NCI-H1417 treated with DMSO at 0.1 percent for 48 hours (cell line): ENCODE results near the gene PGGHG.

Experiments
- DNase-seq: peaks from one replicate; lab custom pipeline; 2025; lab: John Stamatoyannopoulos, UW

The PGGHG gene

GRCh38 chr11:269146-269890 lies 19.6 kb upstream of the PGGHG start:
- DNase-seq, result no peak

- DNase-seq, result no peak
These were observed 18.2 kb upstream of the PGGHG start for GRCh38 chr11:270451-271318.

GRCh38 chr11:271319-271715 lies 17.6 kb upstream of the PGGHG start:
- no peak for DNase-seq

- no peak for DNase-seq
These were observed 16.6 kb upstream of the PGGHG start for GRCh38 chr11:272195-272930.

- DNase-seq, result no peak
These were observed 16.1 kb upstream of the PGGHG start for GRCh38 chr11:272931-273198.

GRCh38 chr11:276219-276618 lies 12.7 kb upstream of the PGGHG start:
- no peak for DNase-seq

- no peak for DNase-seq
These were observed 10.7 kb upstream of the PGGHG start, which contains the start of gene NLRP6 for GRCh38 chr11:278001-278951. Gene NLRP6, plus strand, starts transcription at chr11:278407. Its CDS starts 163 bp downstream, at chr11:278570.

- no peak for DNase-seq
These were observed 9.6 kb upstream of the PGGHG start for GRCh38 chr11:279040-279965.

GRCh38 chr11:279966-280705 lies 8.8 kb upstream of the PGGHG start:
- no peak for DNase-seq

GRCh38 chr11:280706-281485 lies 8.0 kb upstream of the PGGHG start:
- no peak for DNase-seq

- DNase-seq, result no peak
These were observed 7.3 kb upstream of the PGGHG start for GRCh38 chr11:281486-282161.

- DNase-seq, result no peak
These were observed 6.8 kb upstream of the PGGHG start for GRCh38 chr11:282171-282570.

- no peak for DNase-seq
These were observed 6.1 kb upstream of the PGGHG start for GRCh38 chr11:282630-283360.

- no peak for DNase-seq
These were observed 5.4 kb upstream of the PGGHG start for GRCh38 chr11:283405-284104.

- no peak for DNase-seq
These were observed 4.6 kb upstream of the PGGHG start for GRCh38 chr11:284105-285020.
